Ectodermal cell (in vitro differentiated cells): ENCODE results near the gene TMEM184B.
A peak's percentile ranks its signal among the peaks of the same experiment; 100 is the strongest.

Experiments used
- H3K27ac ChIP-seq: 2 replicates; pipeline ENCODE4 v1.7.0; 2013; ENCODE audit warnings: mild to moderate bottlenecking, low read depth, low read length; ENCODE audit not compliant: insufficient read depth, poor library complexity, severe bottlenecking
- H3K27me3 ChIP-seq: 2 replicates; pipeline ENCODE4 v1.7.0; 2013; ENCODE audit warnings: mild to moderate bottlenecking, low read length; ENCODE audit not compliant: insufficient read depth, control insufficient read depth, poor library complexity, severe bottlenecking
- H3K36me3 ChIP-seq: one replicate; pipeline ENCODE4 v1.7.0; 2013; ENCODE audit warnings: low read length; ENCODE audit not compliant: control insufficient read depth, insufficient read depth
- H3K4me1 ChIP-seq: one replicate; pipeline ENCODE4 v1.7.0; 2013; ENCODE audit warnings: low read length; ENCODE audit not compliant: control insufficient read depth, insufficient read depth
- H3K4me3 ChIP-seq: 2 replicates; pipeline ENCODE4 v1.7.0; 2013; ENCODE audit warnings: low read depth, low read length, control low read depth; ENCODE audit not compliant: insufficient read depth
- H3K9me3 ChIP-seq: 2 replicates; pipeline ENCODE4 v1.7.0; 2013; ENCODE audit warnings: mild to moderate bottlenecking, low read length, moderate library complexity; ENCODE audit not compliant: control insufficient read depth
- WGBS, 2 experiments: methylation state at CpG; one replicate each; pipeline ENCODE4 v1.1.7; 2013; ENCODE audit warnings: missing lambda C conversion rate in 2 of 2; 5-methylcytosine and 5-hydroxymethylcytosine counted together

The TMEM184B gene

GRCh38 chr22:38314933-38315822 lies 42.4 kb upstream of the TMEM184B start:
- Histone ChIP-seq H3K27ac (peak overlapping the region; percentile 50), H3K36me3 (peaks cover 19% of the 10 kb centered on the region), H3K9me3 (no peaks in the 10 kb centered on the region), H3K27me3 (no peaks in the 10 kb centered on the region), H3K4me1 (peaks cover 40% of the 10 kb centered on the region), H3K4me3 (peak overlapping the region; percentile 69)
- WGBS, 2 experiments = 54 to 59% methylated on average over 21 of the region's 21 CpGs

GRCh38 chr22:38314051-38314932 lies 41.5 kb upstream of the TMEM184B start:
- peaks cover 19% of the 10 kb centered on the region for H3K36me3 ChIP-seq
- H3K4me1 ChIP-seq = peaks cover 42% of the 10 kb centered on the region
- H3K27me3 ChIP-seq = no peaks in the 10 kb centered on the region
- H3K27ac ChIP-seq = peak overlapping the region; percentile 50
- WGBS, 2 experiments = 59 to 62% methylated on average over 23 of the region's 23 CpGs
- no peaks in the 10 kb centered on the region for H3K9me3 ChIP-seq
- peak overlapping the region; percentile 69 for H3K4me3 ChIP-seq

GRCh38 chr22:38313384-38313955 lies 40.7 kb upstream of the TMEM184B start:
- no peak overlapping the region for H3K27ac ChIP-seq
- 70 to 72% methylated on average over 10 to 11 of the region's 11 CpGs for WGBS, 2 experiments
- peaks cover 38% of the 10 kb centered on the region for H3K4me1 ChIP-seq
- no peaks in the 10 kb centered on the region for H3K9me3 ChIP-seq
- H3K27me3 ChIP-seq = no peaks in the 10 kb centered on the region
- H3K4me3 ChIP-seq = peak overlapping the region; percentile 69
- H3K36me3 ChIP-seq = peaks cover 27% of the 10 kb centered on the region

- H3K4me3 ChIP-seq = no peak overlapping the region
- no peaks in the 10 kb centered on the region for H3K27me3 ChIP-seq
- no peaks in the 10 kb centered on the region for H3K9me3 ChIP-seq
- 94 to 96% methylated on average over 7 of the region's 7 CpGs for WGBS, 2 experiments
- no peak overlapping the region for H3K27ac ChIP-seq
- peaks cover 30% of the 10 kb centered on the region for H3K4me1 ChIP-seq
- H3K36me3 ChIP-seq = peaks cover 31% of the 10 kb centered on the region
Observed at GRCh38 chr22:38312261-38312800, 39.5 kb upstream of the TMEM184B start.

GRCh38 chr22:38311323-38311620 lies 38.5 kb upstream of the TMEM184B start:
- 94 to 96% methylated on average over 4 of the region's 4 CpGs for WGBS, 2 experiments
- H3K4me1 ChIP-seq = peaks cover 30% of the 10 kb centered on the region
- no peak overlapping the region for H3K27ac ChIP-seq
- H3K4me3 ChIP-seq = no peak overlapping the region
- H3K27me3 ChIP-seq = no peaks in the 10 kb centered on the region
- H3K36me3 ChIP-seq = peaks cover 31% of the 10 kb centered on the region
- no peaks in the 10 kb centered on the region for H3K9me3 ChIP-seq

GRCh38 chr22:38310518-38311322 lies 37.9 kb upstream of the TMEM184B start:
- WGBS, 2 experiments = 92 to 94% methylated on average over 18 of the region's 18 CpGs
- H3K27ac ChIP-seq = no peak overlapping the region
- no peaks in the 10 kb centered on the region for H3K9me3 ChIP-seq
- H3K27me3 ChIP-seq = no peaks in the 10 kb centered on the region
- H3K4me3 ChIP-seq = no peak overlapping the region
- H3K36me3 ChIP-seq = peaks cover 31% of the 10 kb centered on the region
- H3K4me1 ChIP-seq = peaks cover 30% of the 10 kb centered on the region

GRCh38 chr22:38309614-38310517 lies 37.1 kb upstream of the TMEM184B start:
- Histone ChIP-seq H3K27me3 (no peaks in the 10 kb centered on the region), H3K4me3 (no peak overlapping the region), H3K27ac (no peak overlapping the region), H3K9me3 (no peaks in the 10 kb centered on the region), H3K4me1 (peaks cover 23% of the 10 kb centered on the region), H3K36me3 (peaks cover 31% of the 10 kb centered on the region)
- 92% methylated on average over 18 of the region's 18 CpGs for WGBS, 2 experiments

GRCh38 chr22:38308791-38309498 lies 36.1 kb upstream of the TMEM184B start:
- H3K27me3 ChIP-seq = no peaks in the 10 kb centered on the region
- H3K9me3 ChIP-seq = no peaks in the 10 kb centered on the region
- peaks cover 14% of the 10 kb centered on the region for H3K4me1 ChIP-seq
- peaks cover 26% of the 10 kb centered on the region for H3K36me3 ChIP-seq
- no peak overlapping the region for H3K4me3 ChIP-seq
- H3K27ac ChIP-seq = no peak overlapping the region
- WGBS, 2 experiments = 88 to 93% methylated on average over 10 of the region's 10 CpGs
